H1 (cell line): ENCODE results near the gene PRAF2. TPM values are rescaled to one million over a fixed set of nuclear protein-coding genes. Genes with fewer than 3 reads are reported as not detected.

Source experiments
- BRCA1 ChIP-seq: IDR thresholded peaks from 2 replicates; pipeline ENCODE4 v1.6.1; 2012; ENCODE audit warnings: low read depth, low read length, improper control_type of control experiment
- MAFK ChIP-seq: IDR thresholded peaks from 2 replicates; pipeline ENCODE4 v1.6.1; 2012; ENCODE audit warnings: low read depth, mild to moderate bottlenecking, improper control_type of control experiment, low read length
- TBP ChIP-seq: IDR thresholded peaks from 2 replicates; pipeline ENCODE4 v1.6.1; 2011; ENCODE audit warnings: low read depth, low read length, improper control_type of control experiment
- polyA plus RNA-seq, 7 experiments: library from polyadenylated mRNA; depleted of rRNA in 3 of 7; stranded (reverse) in 5 of 7; unstranded in 2 of 7; fragments of >200 nt in 5 of 7; fragments of 200-250 nt in 2 of 7; gene quantifications; 1 replicate in 5 of 7; 2 replicates in 1 of 7; 4 replicates in 1 of 7; pipeline versions ENCODE4 v1.2.1 to v1.2.3, GENCODE V29; 2011 to 2013; ENCODE audit warnings: missing spikeins in 2 of 7, mixed read lengths in 2 of 7
- total RNA-seq: library from RNA; stranded (reverse); fragmentation: NEBNext Ultra II Directional; extraction: Animal tissue kit (Norgen Biotek cat#: 25700); gene quantifications from 2 replicates; pipeline ENCODE4 v1.2.1, GENCODE V29; 2021

PRAF2 gene
- total and polyA plus RNA-seq, 2 of the 8 experiments (the other 6 are each of a cell fraction or from before 2014, with no cell fraction given), result 11.3 to 15.4 TPM

GRCh38 chrX:49111791-49112190 is 38.0 kb upstream of the PRAF2 start (continued):
- no peak for TF ChIP-seq BRCA1
- no peak for TF ChIP-seq MAFK
- TF ChIP-seq TBP, result no peak
